HepG2 (cell line): Measurements from ENCODE around the gene SP7. TPM values are rescaled to one million over a fixed set of nuclear protein-coding genes. Genes with fewer than 3 reads are reported as not detected.

Experiments
- CHD2 ChIP-seq: IDR thresholded peaks from 2 replicates; pipeline ENCODE4 v1.6.1; 2011; ENCODE audit warnings: low read depth, low read length, improper control_type of control experiment
- EED ChIP-seq: sonication (generic); formaldehyde crosslinking; IDR thresholded peaks from 2 replicates; pipeline ENCODE4 v1.5.0; 2020; ENCODE audit warnings: mild to moderate bottlenecking, missing genetic modification reagents
- FOXA1 ChIP-seq, 2 experiments: fragments of 450-650 bp in 1 of 2; sonication (generic) in 1 of 2; formaldehyde crosslinking in 1 of 2; IDR thresholded peaks; 2 replicates each; pipeline versions ENCODE4 v1.4.0 to v1.6.1; 2016 to 2020; ENCODE audit warnings: missing genetic modification reagents in 1 of 2
- GMEB2 ChIP-seq: IDR thresholded peaks from 2 replicates; pipeline ENCODE4 v1.6.1; 2016; ENCODE audit warnings: missing biosample characterization, missing genetic modification reagents, low read depth
- NR2F1 ChIP-seq, 2 experiments: fragments of 450-650 bp in 1 of 2; formaldehyde crosslinking in 1 of 2; IDR thresholded peaks; 2 replicates each; pipeline versions ENCODE4 v1.5.0 to v1.6.1; 2016 to 2020; ENCODE audit warnings: mild to moderate bottlenecking in 1 of 2, missing compliant biosample characterization in 1 of 2, missing genetic modification reagents in 1 of 2, moderate library complexity in 1 of 2
- PHF5A ChIP-seq: IDR thresholded peaks from one replicate; pipeline ENCODE4 v1.6.1; 2018; ENCODE audit warnings: low read depth, missing genetic modification reagents; ENCODE audit not compliant: unreplicated experiment
- SMYD3 ChIP-seq: sonication (generic); formaldehyde crosslinking; IDR thresholded peaks from 2 replicates; pipeline ENCODE4 v1.8.1; 2023; ENCODE audit warnings: mild to moderate bottlenecking, missing genetic modification reagents
- TEAD3 ChIP-seq: optimal IDR thresholded peaks from 2 replicates; pipeline ENCODE3; 2016; ENCODE audit warnings: borderline replicate concordance
- YY1 ChIP-seq: IDR thresholded peaks from 2 replicates; pipeline ENCODE4 v1.6.1; 2011; ENCODE audit warnings: low read length, low read depth, moderate library complexity, mild to moderate bottlenecking; ENCODE audit not compliant: insufficient read depth, insufficient replicate concordance
- ZBTB10 ChIP-seq: sonication (generic); formaldehyde crosslinking; IDR thresholded peaks from 2 replicates; pipeline ENCODE4 v1.4.0; 2020; ENCODE audit warnings: missing genetic modification reagents, borderline replicate concordance
- ZBTB3 ChIP-seq: sonication (generic); formaldehyde crosslinking; IDR thresholded peaks from 2 replicates; pipeline ENCODE4 v1.4.0; 2020; ENCODE audit warnings: low read depth, mild to moderate bottlenecking, moderate library complexity, missing genetic modification reagents, borderline replicate concordance
- ZHX1 ChIP-seq: sonication (generic); formaldehyde crosslinking; IDR thresholded peaks from 2 replicates; pipeline ENCODE4 v1.8.1; 2022; ENCODE audit warnings: low read depth, mild to moderate bottlenecking, missing genetic modification reagents
- ZNF570 ChIP-seq: sonication (generic); formaldehyde crosslinking; IDR thresholded peaks from 2 replicates; pipeline ENCODE4 v1.4.0; 2020; ENCODE audit warnings: mild to moderate bottlenecking, missing genetic modification reagents, borderline replicate concordance
- ZNF746 ChIP-seq: sonication (generic); formaldehyde crosslinking; IDR thresholded peaks from 2 replicates; pipeline ENCODE4 v1.8.0; 2022; ENCODE audit warnings: mild to moderate bottlenecking, missing genetic modification reagents
- ZNF777 ChIP-seq: sonication (generic); formaldehyde crosslinking; IDR thresholded peaks from 2 replicates; pipeline ENCODE4 v1.4.0; 2020; ENCODE audit warnings: missing genetic modification reagents
- ZSCAN21 ChIP-seq: sonication (generic); formaldehyde crosslinking; IDR thresholded peaks from 2 replicates; pipeline ENCODE4 v1.8.0; 2022; ENCODE audit warnings: mild to moderate bottlenecking, missing genetic modification reagents, moderate library complexity, borderline replicate concordance
- polyA plus RNA-seq, 8 experiments: library from polyadenylated mRNA; depleted of rRNA in 3 of 8; stranded (reverse) in 7 of 8; unstranded in 1 of 8; fragments of >200 nt; fragmentation: Illumina TruSeq in 4 of 8; extraction: Trizol in 4 of 8; gene quantifications; 2 replicates each; pipeline versions ENCODE4 v1.2.1 to v1.2.3, GENCODE V29; 2011 to 2016; ENCODE audit warnings: low read depth in 4 of 8, missing spikeins in 1 of 8, mixed read lengths in 1 of 8; ENCODE audit not compliant: insufficient read depth in 1 of 8
- total RNA-seq, 5 experiments: library from RNA; depleted of rRNA; stranded (reverse); fragments of >200 nt; fragmentation: Illumina TruSeq; extraction: Trizol; gene quantifications; 2 replicates each; pipeline ENCODE4 v1.2.3, GENCODE V29; 2016; ENCODE audit warnings: low read depth in 1 of 5
- TF ChIP-seq, protein P1 (sequence below): sonication (generic); formaldehyde crosslinking; IDR thresholded peaks from 2 replicates; pipeline ENCODE4 v1.5.1; 2020; ENCODE audit warnings: mild to moderate bottlenecking, missing genetic modification reagents, moderate library complexity

The SP7 gene
- total and polyA plus RNA-seq, 2 of the 13 experiments (the other 11 are each of a cell fraction or from before 2014, with no cell fraction given): not detected

DNA sequence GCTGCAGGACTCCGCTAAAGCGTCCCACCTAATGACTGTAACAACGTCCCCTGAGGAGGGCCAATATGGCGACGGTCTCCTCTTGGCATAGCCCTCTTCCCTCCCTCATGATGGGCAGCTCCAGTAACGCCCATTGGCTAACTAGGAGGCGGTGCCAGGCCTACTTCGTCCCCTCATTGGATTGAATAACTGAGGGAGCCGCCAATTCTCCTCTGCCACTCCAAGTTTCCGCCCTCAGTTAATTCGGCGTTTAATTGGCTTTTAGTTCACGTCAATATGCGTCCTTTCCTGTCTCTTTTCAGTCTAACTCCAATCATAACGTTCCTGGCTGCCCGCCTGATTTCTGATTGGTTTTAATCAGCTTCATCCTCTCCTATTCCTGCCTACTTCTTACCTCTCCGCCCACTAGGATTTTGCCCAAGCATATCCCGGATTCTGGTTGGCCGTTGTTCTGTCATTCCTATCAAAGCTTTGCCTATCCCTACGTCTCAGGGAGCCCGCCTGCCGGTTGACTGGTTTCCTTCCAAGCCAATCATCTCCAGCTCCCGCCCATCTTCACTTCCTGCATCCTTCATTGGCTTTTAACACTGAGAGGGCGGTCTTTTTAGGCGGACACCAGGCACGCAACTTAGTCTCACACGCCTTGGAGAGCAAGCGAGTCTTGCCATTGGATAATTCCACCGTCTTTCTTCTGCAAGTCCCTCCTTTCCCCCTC lies 43.4 kb upstream of the SP7 start (continued):
- TF ChIP-seq EED (no peak), ZNF746 (CRISPR knock-in tag) (no peak), ZNF777 (CRISPR knock-in tag) (no peak), CHD2 (peak; percentile 71), GMEB2 (CRISPR knock-in tag) (0 out of 2 replicates have a peak, but pooled peaks have one; percentile 22), ZBTB3 (CRISPR knock-in tag) (no peak), ZSCAN21 (CRISPR knock-in tag) (0 out of 2 replicates have a peak, but pooled peaks have one; percentile 47), ZBTB10 (CRISPR knock-in tag) (no peak), ZHX1 (no peak), ZNF570 (CRISPR knock-in tag) (no peak), NR2F1 (CRISPR knock-in tag; IDR thresholded peaks at IDR 0.05) (no peak), TEAD3 (CRISPR knock-in tag) (peak; percentile 58), FOXA1 (IDR thresholded peaks at IDR 0.05) (no peak), FOXA1 (CRISPR knock-in tag; IDR thresholded peaks at IDR 0.05) (peak; percentile 4; the same call in 1 of the 2 replicates), YY1 (peak; percentile 77), PHF5A (CRISPR knock-in tag) (no peak), SMYD3 (no peak)
- TF ChIP-seq, protein P1, sequence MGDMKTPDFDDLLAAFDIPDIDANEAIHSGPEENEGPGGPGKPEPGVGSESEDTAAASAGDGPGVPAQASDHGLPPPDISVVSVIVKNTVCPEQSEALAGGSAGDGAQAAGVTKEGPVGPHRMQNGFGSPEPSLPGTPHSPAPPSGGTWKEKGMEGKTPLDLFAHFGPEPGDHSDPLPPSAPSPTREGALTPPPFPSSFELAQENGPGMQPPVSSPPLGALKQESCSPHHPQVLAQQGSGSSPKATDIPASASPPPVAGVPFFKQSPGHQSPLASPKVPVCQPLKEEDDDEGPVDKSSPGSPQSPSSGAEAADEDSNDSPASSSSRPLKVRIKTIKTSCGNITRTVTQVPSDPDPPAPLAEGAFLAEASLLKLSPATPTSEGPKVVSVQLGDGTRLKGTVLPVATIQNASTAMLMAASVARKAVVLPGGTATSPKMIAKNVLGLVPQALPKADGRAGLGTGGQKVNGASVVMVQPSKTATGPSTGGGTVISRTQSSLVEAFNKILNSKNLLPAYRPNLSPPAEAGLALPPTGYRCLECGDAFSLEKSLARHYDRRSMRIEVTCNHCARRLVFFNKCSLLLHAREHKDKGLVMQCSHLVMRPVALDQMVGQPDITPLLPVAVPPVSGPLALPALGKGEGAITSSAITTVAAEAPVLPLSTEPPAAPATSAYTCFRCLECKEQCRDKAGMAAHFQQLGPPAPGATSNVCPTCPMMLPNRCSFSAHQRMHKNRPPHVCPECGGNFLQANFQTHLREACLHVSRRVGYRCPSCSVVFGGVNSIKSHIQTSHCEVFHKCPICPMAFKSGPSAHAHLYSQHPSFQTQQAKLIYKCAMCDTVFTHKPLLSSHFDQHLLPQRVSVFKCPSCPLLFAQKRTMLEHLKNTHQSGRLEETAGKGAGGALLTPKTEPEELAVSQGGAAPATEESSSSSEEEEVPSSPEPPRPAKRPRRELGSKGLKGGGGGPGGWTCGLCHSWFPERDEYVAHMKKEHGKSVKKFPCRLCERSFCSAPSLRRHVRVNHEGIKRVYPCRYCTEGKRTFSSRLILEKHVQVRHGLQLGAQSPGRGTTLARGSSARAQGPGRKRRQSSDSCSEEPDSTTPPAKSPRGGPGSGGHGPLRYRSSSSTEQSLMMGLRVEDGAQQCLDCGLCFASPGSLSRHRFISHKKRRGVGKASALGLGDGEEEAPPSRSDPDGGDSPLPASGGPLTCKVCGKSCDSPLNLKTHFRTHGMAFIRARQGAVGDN (CRISPR knock-in tag): peak; percentile 66
